Measurements from ENCODE around the gene DNAH5. TPM values are rescaled to one million over a fixed set of nuclear protein-coding genes. Genes with fewer than 3 reads are reported as not detected.

The DNAH5 gene
- total and polyA plus RNA-seq, 2 donors (not counting 3 experiments of a cell fraction or from before 2014, with no cell fraction given): 0.23 to 1.7 TPM

DNA sequence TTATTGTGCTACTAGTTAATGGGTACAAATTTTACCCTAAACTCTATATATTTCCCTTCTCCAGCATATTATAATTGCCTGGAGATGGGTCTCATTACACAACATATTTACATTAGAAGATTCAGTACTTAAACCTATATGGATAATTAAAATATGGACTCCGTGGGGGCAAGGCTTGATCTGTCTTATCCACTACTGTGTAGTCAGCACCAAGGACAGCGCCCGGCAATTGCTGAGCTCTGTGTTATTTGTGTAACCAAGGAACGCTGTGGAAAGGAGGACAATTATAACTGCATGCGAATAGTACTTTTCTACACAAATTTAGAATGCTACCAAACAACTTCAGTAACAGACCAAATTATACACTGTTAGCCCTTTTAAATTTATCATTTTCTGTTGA lies 77.7 kb downstream of the DNAH5 start:
- BruUV-seq (replicated peaks): no TSS peak
- H3K4me1 ChIP-seq (ENCODE audit: control insufficient read depth, extremely low read depth, insufficient read depth, low read length): no peaks in the 10 kb centered on the region
- H3K9ac ChIP-seq (replicated peaks; ENCODE audit: extremely low read depth, insufficient read depth, low read length): no peak overlapping the region
- DNase-seq (ENCODE audit: low read depth, low spot score) (peak; percentile 18), FAIRE-seq (no peak)
- H3K27me3 ChIP-seq (ENCODE audit: control insufficient read depth in 2 of 2, insufficient read depth in 2 of 2, low read length in 2 of 2): no peaks in the 10 kb centered on the region
- no peaks in the 10 kb centered on the region for H3K79me2 ChIP-seq (ENCODE audit: control insufficient read depth, insufficient read depth, low read length)
- ChIA-PET CTCF (no interaction called here), POLR2A (no interaction called here)
- no peaks in the 10 kb centered on the region for H3K9me1 ChIP-seq (replicated peaks; ENCODE audit: control insufficient read depth, extremely low read depth, insufficient read depth, low read length)
- H2AFZ ChIP-seq (ENCODE audit: low read depth, low read length): no peak overlapping the region
- no peaks in the 10 kb centered on the region for H4K20me1 ChIP-seq (replicated peaks; ENCODE audit: control insufficient read depth, extremely low read depth, insufficient read depth, low read length)
- H3K27ac ChIP-seq (ENCODE audit: insufficient read depth, low read depth, low read length): no peak overlapping the region
- no peak overlapping the region for H3K4me2 ChIP-seq (ENCODE audit: insufficient read depth, low read length)
- dilution Hi-C loops (cut with MboI; ENCODE audit: extremely low pct_ligation_motif_present, low sequenced_read_pairs) (no loop called here), intact Hi-C loops (cut with micrococcal nuclease) (no loop called here)
- H3K9me3 ChIP-seq (replicated peaks; ENCODE audit: control insufficient read depth, insufficient read depth, low read length): no peaks in the 10 kb centered on the region
- TF ChIP-seq MYC (IDR thresholded peaks at IDR 0.05; ENCODE audit: low read depth, low read length) (no peak), EZH2 (IDR thresholded peaks at IDR 0.05; ENCODE audit: borderline replicate concordance, low read depth, low read length, severe bottlenecking) (no peak), JUN (IDR thresholded peaks at IDR 0.05; ENCODE audit: borderline replicate concordance, insufficient read depth, insufficient read length, low read depth) (no peak), FOS (IDR thresholded peaks at IDR 0.05; ENCODE audit: borderline replicate concordance, insufficient read depth, low read length) (no peak), POLR2AphosphoS5 (IDR thresholded peaks at IDR 0.05; ENCODE audit: insufficient read depth, low read depth, low read length) (no peak)
- TF ChIP-seq, protein P1, sequence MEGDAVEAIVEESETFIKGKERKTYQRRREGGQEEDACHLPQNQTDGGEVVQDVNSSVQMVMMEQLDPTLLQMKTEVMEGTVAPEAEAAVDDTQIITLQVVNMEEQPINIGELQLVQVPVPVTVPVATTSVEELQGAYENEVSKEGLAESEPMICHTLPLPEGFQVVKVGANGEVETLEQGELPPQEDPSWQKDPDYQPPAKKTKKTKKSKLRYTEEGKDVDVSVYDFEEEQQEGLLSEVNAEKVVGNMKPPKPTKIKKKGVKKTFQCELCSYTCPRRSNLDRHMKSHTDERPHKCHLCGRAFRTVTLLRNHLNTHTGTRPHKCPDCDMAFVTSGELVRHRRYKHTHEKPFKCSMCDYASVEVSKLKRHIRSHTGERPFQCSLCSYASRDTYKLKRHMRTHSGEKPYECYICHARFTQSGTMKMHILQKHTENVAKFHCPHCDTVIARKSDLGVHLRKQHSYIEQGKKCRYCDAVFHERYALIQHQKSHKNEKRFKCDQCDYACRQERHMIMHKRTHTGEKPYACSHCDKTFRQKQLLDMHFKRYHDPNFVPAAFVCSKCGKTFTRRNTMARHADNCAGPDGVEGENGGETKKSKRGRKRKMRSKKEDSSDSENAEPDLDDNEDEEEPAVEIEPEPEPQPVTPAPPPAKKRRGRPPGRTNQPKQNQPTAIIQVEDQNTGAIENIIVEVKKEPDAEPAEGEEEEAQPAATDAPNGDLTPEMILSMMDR (IDR thresholded peaks at IDR 0.05; ENCODE audit: extremely low read depth in 1 of 2, insufficient read depth in 1 of 2, low read depth in 1 of 2, low read length in 2 of 2): no peak
- TF ChIP-seq, protein P2, sequence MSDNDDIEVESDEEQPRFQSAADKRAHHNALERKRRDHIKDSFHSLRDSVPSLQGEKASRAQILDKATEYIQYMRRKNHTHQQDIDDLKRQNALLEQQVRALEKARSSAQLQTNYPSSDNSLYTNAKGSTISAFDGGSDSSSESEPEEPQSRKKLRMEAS (IDR thresholded peaks at IDR 0.05; ENCODE audit: insufficient read depth, insufficient read length): no peak
- no peak overlapping the region for H3K4me3 ChIP-seq (replicated peaks in 1 of 3; ENCODE audit: insufficient read depth in 1 of 3, low read depth in 1 of 3, low read length in 3 of 3)
- H3K36me3 ChIP-seq (ENCODE audit: control insufficient read depth in 2 of 2, extremely low read depth in 1 of 2, insufficient read depth in 2 of 2, low read length in 2 of 2): no peaks in the 10 kb centered on the region

Data from endothelial cell of umbilical vein (primary cell).